OCI-LY3 (cell line): ENCODE measurements around the gene MIEF2.

Experiments used
- EZH2phosphoT487 ChIP-seq: fragments of 200-600 bp; shearing (Covaris generic); IDR thresholded peaks from 2 replicates; pipeline ENCODE4 v1.6.1; 2018; ENCODE audit warnings: antibody characterized with exemption, mixed run types, low read depth
- TF ChIP-seq, protein P1 (sequence below): fragments of 200-600, 300-600 bp; sonication (generic); IDR thresholded peaks from 2 replicates; pipeline ENCODE4 v1.5.1; 2014; ENCODE audit warnings: antibody characterized with exemption, low read length, low read depth

DNA sequence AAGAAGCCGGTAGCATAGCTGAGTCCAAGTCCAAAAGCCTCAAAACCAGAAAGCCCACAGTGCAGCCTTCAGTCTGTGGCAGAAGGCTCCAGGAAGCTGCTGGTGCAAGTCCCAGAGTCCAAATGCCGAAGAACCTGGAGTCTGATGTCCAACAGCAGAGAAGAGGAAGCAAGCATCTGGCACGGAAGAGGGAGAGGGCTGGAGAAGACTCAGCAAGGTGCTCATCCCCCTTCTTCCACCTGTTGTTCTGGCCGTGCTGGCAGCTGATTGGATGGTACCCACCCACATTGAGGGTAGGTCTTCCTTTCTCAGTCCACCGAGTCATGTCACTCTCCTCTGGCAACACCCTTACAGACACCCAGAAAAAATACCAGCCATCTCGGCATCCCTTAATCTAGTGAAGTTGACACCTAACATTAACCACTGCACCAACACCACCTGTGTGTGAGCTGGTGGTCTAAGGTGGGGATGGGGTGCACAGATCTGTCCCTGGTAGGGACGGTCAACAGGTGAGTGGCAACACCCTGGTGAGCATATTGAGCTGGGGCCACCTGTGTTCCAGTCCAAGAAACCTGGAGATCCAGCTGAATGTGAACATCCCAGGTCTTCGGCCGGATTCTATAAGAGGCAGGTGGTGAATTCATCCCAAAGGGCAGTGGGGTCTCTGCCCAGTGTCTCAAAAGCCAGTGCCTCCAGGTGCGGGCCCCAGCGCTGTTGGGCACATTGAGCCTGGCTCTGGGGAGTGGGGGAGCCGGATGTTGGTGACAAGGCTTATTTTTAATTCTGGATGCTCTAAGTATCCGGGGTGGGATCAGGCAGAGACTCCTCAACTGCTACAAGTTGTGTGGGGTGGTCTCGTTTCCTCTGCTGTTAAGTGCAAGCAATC, 9.8 kb downstream of the MIEF2 start:
- TF ChIP-seq EZH2phosphoT487 = no peak
- TF ChIP-seq, protein P1, sequence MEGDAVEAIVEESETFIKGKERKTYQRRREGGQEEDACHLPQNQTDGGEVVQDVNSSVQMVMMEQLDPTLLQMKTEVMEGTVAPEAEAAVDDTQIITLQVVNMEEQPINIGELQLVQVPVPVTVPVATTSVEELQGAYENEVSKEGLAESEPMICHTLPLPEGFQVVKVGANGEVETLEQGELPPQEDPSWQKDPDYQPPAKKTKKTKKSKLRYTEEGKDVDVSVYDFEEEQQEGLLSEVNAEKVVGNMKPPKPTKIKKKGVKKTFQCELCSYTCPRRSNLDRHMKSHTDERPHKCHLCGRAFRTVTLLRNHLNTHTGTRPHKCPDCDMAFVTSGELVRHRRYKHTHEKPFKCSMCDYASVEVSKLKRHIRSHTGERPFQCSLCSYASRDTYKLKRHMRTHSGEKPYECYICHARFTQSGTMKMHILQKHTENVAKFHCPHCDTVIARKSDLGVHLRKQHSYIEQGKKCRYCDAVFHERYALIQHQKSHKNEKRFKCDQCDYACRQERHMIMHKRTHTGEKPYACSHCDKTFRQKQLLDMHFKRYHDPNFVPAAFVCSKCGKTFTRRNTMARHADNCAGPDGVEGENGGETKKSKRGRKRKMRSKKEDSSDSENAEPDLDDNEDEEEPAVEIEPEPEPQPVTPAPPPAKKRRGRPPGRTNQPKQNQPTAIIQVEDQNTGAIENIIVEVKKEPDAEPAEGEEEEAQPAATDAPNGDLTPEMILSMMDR = no peak
